ENCODE results near the gene GDPD5.

Gene GDPD5

DNA sequence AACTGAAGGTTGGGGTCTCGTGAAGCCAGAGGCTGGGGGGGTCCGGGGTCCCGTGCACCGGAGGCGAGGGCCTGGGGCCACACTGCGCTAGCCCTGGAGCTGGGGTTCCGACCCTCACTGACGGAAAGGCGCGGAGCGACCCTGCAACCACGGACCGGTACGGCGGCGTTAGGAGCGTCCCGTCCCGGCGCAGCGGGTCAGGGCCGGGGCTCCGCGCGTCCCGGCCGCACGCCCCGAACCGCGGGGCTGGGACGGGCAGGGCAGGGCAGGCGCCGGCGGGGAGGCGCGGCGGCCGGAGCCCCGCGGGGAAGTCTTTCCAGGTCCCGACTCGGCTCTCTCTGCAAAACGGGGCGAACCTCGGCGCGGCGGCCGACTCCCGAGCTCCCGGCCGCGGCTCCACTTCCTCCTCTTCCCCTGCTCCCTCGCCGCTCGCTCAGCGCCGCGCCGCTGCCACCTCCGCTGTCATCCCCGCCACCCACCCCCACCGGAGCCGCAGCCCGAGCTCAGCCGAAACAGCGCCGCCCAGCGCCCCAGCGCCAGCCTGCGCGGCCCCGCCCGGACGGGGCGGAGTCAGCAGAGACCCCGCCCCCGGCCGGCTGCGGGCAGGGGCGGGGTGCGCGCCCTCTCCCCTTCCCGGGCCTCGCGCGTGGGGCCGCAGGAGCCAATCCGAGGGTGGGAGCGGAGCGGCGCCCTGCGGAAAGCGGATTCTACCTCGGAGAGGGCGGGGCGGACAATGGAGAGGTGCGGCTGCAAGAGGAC is at the start of gene GDPD5:
GDPD5 (minus strand) TSS at position 509 of the 759 bp plus-strand sequence. CDS start 48,206 bp downstream, outside the sequence.
- peak; percentile 90 for DNase-seq

DNA sequence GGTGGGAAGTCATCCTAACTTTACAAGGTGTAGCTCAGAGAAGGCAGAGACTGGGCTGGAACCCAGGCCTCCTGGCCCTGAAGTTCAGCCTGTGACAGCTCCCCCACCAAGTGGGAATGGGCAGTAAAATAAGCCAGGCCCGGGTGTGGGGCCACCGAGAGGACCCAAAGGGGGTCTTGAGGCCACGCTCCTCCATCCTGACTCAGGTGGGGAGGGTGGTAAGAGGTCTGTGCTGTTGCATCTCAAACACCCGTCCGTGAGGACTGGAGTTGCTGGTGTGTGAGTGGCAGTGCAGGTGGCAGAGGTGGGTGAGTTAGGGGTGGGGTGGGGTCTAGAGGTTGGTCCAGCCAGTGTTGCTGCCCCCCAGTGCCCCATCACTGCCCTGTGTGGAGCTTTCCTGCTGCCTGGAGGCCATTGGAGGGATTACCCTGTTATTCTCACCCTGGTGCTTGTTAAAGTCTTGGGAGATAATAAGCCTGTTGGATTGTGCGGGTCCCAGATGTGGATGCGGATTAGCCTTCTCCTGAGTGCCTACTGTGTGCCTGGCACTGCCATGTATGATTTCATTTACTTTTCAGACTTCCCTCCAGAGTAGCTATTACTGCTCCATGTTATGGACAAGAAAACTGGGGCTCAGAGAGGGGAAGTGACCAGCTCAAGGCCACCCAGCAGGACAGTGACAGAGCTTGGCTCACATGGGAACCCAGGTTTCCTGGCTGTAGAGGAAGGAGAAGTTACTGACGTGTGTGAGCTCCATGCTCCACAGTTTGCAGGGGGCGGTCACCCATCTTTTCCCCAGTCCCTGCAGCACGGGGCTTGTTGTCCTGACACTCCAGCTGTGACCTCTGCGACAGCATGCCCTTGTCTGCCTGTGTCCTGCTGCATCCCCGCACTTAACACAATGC is 49.2 kb upstream of the GDPD5 start:
- no peak for DNase-seq

DNA sequence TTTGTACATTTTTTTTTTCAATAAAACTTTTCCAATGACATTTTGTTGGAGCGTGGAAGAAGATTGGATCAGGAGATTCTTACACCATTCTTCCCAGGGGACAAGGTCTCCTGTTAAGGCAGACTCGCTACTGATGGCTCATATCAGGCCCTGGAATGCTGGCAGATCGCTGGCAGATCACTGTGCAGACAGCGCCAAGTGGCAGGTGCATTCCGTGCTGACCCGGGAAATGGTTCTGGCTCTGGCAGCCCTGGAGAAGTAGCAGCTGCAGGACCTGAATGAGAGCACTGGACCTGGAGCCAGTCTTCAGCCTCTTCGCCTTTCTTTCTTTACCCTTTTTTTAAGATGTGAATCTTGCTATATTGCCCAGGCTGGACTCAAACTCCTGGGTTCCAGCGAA is 47.0 kb upstream of the GDPD5 start:
- no peak for DNase-seq

- no peak for DNase-seq
Observed at GRCh38 chr11:75571625-75572024, 45.9 kb upstream of the GDPD5 start.

GRCh38 chr11:75570559-75571139 is 44.9 kb upstream of the GDPD5 start:
- no peak for DNase-seq

DNA sequence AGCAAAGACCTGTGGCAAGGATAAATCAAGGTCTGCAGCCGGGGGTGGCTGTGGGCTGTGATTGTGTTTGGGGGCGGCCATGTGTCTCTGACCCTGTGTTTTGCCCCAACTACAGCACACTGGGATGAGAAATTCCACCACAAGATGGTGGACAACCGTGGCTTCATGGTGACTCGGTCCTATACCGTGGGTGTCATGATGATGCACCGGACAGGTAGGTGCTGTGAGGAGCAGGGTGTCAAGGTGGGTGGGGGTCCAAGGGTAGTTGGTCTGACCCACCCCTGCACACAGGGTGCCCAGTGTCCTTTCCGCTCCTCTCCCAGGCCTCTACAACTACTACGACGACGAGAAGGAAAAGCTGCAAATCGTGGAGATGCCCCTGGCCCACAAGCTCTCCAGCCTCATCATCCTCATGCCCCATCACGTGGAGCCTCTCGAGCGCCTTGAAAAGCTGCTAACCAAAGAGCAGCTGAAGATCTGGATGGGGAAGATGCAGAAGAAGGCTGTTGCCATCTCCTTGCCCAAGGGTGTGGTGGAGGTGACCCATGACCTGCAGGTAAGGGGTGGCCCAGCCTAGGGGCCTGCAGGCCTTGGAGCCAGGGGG is 43.0 kb upstream of the GDPD5 start:
- no peak for DNase-seq

DNA sequence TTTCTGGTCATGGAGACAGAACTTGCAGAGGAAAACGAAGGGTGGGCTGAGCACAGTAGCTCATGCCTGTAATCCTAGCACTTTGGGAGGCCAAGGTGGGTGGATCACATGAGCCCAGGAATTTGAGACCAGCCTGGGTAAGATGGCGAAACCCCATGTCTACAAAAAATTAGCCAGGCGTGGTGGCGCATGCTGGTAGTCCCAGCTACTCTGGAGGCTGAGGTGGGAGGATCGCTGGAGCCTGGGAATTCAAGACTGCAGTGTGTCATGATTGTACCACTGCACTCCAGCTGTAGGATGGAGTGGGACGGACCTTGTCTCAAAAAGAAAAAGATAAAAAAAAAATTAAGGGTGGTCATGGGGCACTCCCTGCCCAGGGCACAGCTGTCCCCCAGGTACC is 42.2 kb upstream of the GDPD5 start:
- no peak for DNase-seq

DNA sequence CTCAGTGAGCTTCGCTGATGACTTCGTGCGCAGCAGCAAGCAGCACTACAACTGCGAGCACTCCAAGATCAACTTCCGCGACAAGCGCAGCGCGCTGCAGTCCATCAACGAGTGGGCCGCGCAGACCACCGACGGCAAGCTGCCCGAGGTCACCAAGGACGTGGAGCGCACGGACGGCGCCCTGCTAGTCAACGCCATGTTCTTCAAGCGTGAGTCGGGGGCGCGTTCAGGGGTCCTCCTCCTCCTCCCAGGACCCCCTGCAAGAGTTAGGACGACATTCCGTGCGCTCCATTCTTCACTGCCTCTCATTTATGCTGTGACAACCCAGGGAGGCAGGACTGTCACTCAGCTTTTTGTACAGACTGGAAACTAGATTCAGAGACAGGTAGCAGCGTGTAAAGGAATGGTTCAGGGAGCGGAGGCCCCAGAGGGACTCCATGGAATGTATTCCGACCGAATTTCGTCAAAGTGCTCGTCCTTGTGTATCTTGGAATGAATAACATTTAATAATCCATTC is 41.1 kb upstream of the GDPD5 start:
- no peak for DNase-seq

- DNase-seq: no peak
Observed at GRCh38 chr11:75565916-75566762, 40.4 kb upstream of the GDPD5 start.

GRCh38 chr11:75565221-75565814 is 39.6 kb upstream of the GDPD5 start:
- no peak for DNase-seq

DNA sequence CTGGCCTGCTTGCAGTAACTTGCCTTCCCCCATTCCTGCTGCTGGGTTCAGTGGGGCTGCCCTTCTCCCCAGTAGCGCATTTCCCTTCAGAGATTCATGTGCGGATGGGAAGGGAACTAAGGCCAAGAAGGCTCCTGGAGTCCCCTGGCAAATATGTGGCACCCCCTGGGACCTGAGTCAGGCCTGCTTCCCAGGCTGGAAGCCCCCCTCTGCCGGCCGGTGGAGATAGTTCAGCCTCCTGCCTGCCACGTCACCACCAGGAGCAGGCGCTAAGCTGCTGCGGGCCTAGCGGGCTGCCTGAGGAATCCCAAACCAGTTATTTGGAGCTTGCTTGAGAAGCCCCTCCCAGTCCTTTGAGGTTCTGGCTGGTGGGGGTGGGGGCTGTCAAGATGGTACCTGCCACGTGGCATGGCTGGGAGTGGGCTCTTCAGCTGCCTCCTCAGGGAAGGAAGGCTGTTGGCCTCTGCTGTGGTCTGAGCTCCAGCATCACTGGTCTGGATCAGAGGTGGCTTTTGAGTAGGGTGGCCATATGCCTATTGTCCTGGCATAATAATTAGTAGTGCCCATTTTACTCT is 38.3 kb upstream of the GDPD5 start:
- no peak for DNase-seq

DNA sequence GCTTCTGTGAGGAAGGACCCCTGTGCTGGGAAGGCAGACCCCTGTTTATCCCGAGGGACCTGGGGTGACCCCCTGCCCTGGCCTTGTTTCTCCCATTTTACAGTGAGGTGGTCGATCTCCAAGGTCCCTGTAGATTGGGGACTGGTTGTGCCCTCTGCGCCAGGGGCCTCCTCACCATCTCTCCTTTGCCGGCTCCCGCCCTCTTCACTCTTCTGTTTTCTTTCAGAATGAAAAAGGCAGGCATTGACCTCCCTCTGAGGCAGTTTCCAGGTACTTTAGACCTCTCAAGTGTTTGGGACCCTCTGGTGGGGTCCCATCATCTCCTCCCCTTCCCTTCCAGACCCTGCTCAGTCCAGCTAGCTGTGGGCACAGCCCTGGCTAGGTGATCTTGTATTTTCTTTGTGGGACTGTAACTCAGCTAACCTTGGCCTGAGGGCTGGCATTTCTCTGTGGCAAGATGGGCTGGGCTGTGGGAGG is 37.8 kb upstream of the GDPD5 start:
- no peak for DNase-seq

DNA sequence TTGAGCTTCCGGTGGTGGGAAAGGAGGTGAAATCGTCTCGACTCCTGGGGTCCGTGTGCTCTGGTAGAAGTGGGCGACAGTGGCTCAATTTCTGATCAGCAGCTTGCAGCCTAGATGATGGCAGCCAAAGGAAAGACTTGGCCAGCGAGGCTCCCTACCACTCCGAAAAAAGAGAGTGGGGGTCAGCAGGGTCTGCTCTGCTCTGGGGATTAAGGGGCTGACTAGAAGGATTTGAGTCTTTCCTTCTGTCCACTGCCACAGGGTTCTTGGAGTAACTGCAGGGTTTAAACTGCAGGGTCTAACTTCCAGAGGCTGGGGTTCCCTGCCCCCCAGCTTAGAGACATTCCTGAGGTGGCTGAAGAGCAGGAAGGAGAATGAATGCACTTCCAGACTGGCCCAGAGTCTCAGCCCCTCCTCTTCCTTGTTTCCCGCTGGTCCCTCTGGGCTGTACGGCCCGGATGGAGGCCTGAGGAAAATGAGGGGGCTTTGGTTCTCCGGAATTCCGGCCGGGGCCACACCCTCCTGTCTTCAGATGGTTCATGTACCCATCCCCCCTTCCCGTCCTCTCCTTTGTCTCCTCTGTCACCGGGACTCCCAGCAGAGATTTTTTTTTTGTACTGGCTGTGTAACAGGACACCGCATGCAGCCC is 37.2 kb upstream of the GDPD5 start:
- no peak for DNase-seq

DNA sequence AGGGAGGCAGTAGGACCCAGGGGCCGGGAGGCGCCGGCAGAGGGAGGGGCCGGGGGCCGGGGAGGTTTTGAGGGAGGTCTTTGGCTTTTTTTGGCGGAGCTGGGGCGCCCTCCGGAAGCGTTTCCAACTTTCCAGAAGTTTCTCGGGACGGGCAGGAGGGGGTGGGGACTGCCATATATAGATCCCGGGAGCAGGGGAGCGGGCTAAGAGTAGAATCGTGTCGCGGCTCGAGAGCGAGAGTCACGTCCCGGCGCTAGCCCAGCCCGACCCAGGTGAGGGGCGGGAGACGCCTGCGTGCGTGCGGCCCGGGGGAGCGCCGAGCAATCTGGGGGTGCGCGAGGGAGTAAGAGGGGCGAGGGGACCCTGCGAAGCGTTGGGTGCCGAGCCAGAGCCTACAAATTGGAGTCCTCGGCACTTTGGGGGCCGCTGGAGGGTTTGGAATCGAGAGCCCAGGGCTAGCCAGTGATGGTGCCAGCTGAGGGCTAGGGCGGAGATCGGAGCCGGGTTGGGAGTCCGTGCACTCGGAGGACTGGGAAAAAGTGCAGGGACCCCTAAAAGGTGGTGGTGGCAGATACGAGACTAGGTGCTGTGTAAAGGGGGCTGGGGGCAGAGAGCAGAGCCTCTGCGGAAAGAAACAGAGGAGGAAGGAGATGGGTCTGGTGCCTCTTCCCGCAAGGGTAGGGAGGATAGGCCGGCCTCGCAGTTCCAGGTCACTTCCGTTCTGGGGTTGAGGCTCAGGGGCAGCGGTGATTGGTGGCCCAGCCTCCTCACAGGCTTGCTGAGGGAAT is 36.5 kb upstream of the GDPD5 start, which contains the start of gene SERPINH1:
SERPINH1 (plus strand) TSS at position 206 of the 788 bp plus-strand sequence. CDS start 4,097 bp downstream, outside the sequence.
- DNase-seq: peak; percentile 70

GRCh38 chr11:75561426-75562047 is 35.8 kb upstream of the GDPD5 start:
- no peak for DNase-seq

DNA sequence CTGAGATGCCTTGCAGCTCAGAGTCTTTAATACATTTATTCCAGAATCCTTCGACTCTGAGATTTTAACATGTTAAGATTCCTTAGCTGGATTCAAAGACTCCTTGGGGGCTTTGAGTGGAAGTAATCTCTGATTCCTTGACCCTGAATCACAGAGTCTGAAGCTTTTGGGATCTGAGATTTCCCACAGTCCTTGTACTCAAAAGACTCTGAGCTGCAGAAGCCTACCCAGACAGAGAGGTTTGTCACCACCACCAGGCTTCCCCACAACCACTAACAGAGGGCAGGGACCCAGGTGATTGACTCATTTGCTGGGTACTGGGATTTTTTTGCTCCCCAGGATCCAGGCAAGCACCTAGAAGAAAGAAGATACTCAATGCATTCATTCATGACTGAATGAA is 34.9 kb upstream of the GDPD5 start:
- no peak for DNase-seq

GRCh38 chr11:75558939-75559843 is 33.5 kb upstream of the GDPD5 start:
- DNase-seq: no peak
